Thoracic aorta (tissue), 2 donors: Measurements from ENCODE around the gene BACH2. TPM values are rescaled to one million over a fixed set of nuclear protein-coding genes. Genes with fewer than 3 reads are reported as not detected.

Experiments
- ATAC-seq: fragments of 150-250 bp; one replicate; pipeline ENCODE4 v1.8.0; 2017; ENCODE audit warnings: low read depth; ENCODE audit not compliant: insufficient number of reproducible peaks, low FRiP score
- DNase-seq: peaks from one replicate; pipeline ENCODE4 v3.0.0-alpha.2; 2020; ENCODE audit warnings: low spot score
- H3K27ac ChIP-seq, 2 donors: fragments of 200-600 bp; sonication (generic); 1 replicate in 1 of 2; 2 replicates in 1 of 2; pipeline ENCODE4 v1.5.1; 2016; ENCODE audit warnings: mild to moderate bottlenecking in 2 of 2, moderate library complexity in 2 of 2
- H3K27me3 ChIP-seq: fragments of 200-600 bp; sonication (generic); replicated peaks from 2 replicates; pipeline ENCODE4 v1.6.0; 2016; ENCODE audit warnings: mild to moderate bottlenecking; ENCODE audit not compliant: insufficient read depth
- H3K36me3 ChIP-seq: fragments of 200-600 bp; sonication (generic); one replicate; pipeline ENCODE4 v1.5.1; 2016
- H3K4me1 ChIP-seq, 2 donors: fragments of 200-600 bp; sonication (generic); 1 replicate in 1 of 2; 2 replicates in 1 of 2; pipeline versions ENCODE4 v1.5.1 to v1.6.0; 2016; ENCODE audit warnings: low read depth in 2 of 2, mild to moderate bottlenecking in 1 of 2; ENCODE audit not compliant: control insufficient read depth in 1 of 2
- H3K4me3 ChIP-seq: fragments of 200-600 bp; sonication (generic); 2 replicates; pipeline ENCODE4 v1.5.1; 2016; ENCODE audit warnings: mild to moderate bottlenecking
- H3K9me3 ChIP-seq: fragments of 200-600 bp; sonication (generic); 2 replicates; pipeline ENCODE4 v1.5.1; 2016
- CTCF ChIP-seq: fragments of 200-600 bp; sonication (generic); IDR thresholded peaks from one replicate; pipeline ENCODE4 v1.5.1; 2019; ENCODE audit warnings: antibody characterized with exemption
- total RNA-seq, 2 donors: library from RNA; depleted of rRNA; stranded (reverse); fragments of >200 nt; gene quantifications; one replicate each; pipeline versions ENCODE4 v1.1.0 to v1.2.3, GENCODE V29; 2016

Gene BACH2
- total RNA-seq, 2 donors from 2014 or later = 6.1 to 17.8 TPM

- no peak overlapping the region for H3K27ac ChIP-seq
- ATAC-seq (no peak), DNase-seq (no peak)
- no peaks in the 10 kb centered on the region for H3K36me3 ChIP-seq
- peaks cover 3 to 6% of the 10 kb centered on the region in 2 donors for H3K4me1 ChIP-seq
- no peaks in the 10 kb centered on the region for H3K27me3 ChIP-seq
- no peak for TF ChIP-seq CTCF
- H3K4me3 ChIP-seq = no peak overlapping the region
- no peaks in the 10 kb centered on the region for H3K9me3 ChIP-seq
These were observed 303.8 kb downstream of the BACH2 start for GRCh38 chr6:89992818-89993217.

- Histone ChIP-seq H3K9me3 (no peaks in the 10 kb centered on the region), H3K4me1 (peaks cover 7 to 17% of the 10 kb centered on the region in 2 donors), H3K27ac (no peak overlapping the region), H3K27me3 (no peaks in the 10 kb centered on the region), H3K36me3 (no peaks in the 10 kb centered on the region), H3K4me3 (no peak overlapping the region)
- ATAC-seq = no peak
- no peak for DNase-seq
- no peak for TF ChIP-seq CTCF
These were observed 306.9 kb downstream of the BACH2 start for GRCh38 chr6:89989742-89990141.

GRCh38 chr6:89987830-89988229, 308.8 kb downstream of the BACH2 start:
- H3K9me3 ChIP-seq = no peaks in the 10 kb centered on the region
- H3K27me3 ChIP-seq = no peaks in the 10 kb centered on the region
- ATAC-seq (no peak), DNase-seq (no peak)
- H3K36me3 ChIP-seq = no peaks in the 10 kb centered on the region
- peaks cover 7 to 17% of the 10 kb centered on the region in 2 donors for H3K4me1 ChIP-seq
- no peak overlapping the region for H3K27ac ChIP-seq
- no peak for TF ChIP-seq CTCF
- no peak overlapping the region for H3K4me3 ChIP-seq

- no peak for TF ChIP-seq CTCF
- Histone ChIP-seq H3K27me3 (no peaks in the 10 kb centered on the region), H3K4me1 (peaks cover 7 to 17% of the 10 kb centered on the region in 2 donors), H3K27ac (no peak overlapping the region), H3K4me3 (no peak overlapping the region), H3K9me3 (no peaks in the 10 kb centered on the region), H3K36me3 (no peaks in the 10 kb centered on the region)
- ATAC-seq = no peak
- DNase-seq = no peak
These were observed 309.5 kb downstream of the BACH2 start for GRCh38 chr6:89987140-89987539.

- TF ChIP-seq CTCF = no peak
- Histone ChIP-seq H3K36me3 (no peaks in the 10 kb centered on the region), H3K9me3 (no peaks in the 10 kb centered on the region), H3K27me3 (no peaks in the 10 kb centered on the region), H3K4me1 (peaks cover 7 to 17% of the 10 kb centered on the region in 2 donors), H3K27ac (no peak overlapping the region), H3K4me3 (no peak overlapping the region)
- ATAC-seq = no peak
- no peak for DNase-seq
These were observed 310.0 kb downstream of the BACH2 start for GRCh38 chr6:89986650-89987074.
